Ovary (tissue), 9 donors: ENCODE measurements around the gene PSMA2. TPM values are rescaled to one million over a fixed set of nuclear protein-coding genes. Genes with fewer than 3 reads are reported as not detected.

Source experiments
- DNase-seq, 5 donors: peaks; one replicate each; pipeline ENCODE4 v3.0.0-alpha.2; 2019 to 2020
- H3K27ac ChIP-seq, 2 donors: fragments of 200-600 bp; one replicate each; pipeline versions ENCODE4 v1.5.1 to v1.8.0; 2019 to 2022
- H3K27me3 ChIP-seq: fragments of 200-600 bp; one replicate; pipeline ENCODE4 v1.8.0; 2022
- H3K36me3 ChIP-seq: fragments of 200-600 bp; sonication (generic); one replicate; pipeline ENCODE4 v1.5.1; 2019
- H3K4me1 ChIP-seq: one replicate; pipeline ENCODE4 v1.8.1; 2013; ENCODE audit warnings: mild to moderate bottlenecking, moderate library complexity; ENCODE audit not compliant: insufficient read depth
- H3K4me3 ChIP-seq: fragments of 200-600 bp; sonication (generic); one replicate; pipeline ENCODE4 v1.5.1; 2017
- H3K9me3 ChIP-seq, 2 donors: fragments of 200-600 bp in 1 of 2; sonication (generic) in 1 of 2; one replicate each; pipeline versions ENCODE4 v1.5.1 to v1.8.1; 2013 to 2019; ENCODE audit warnings: mild to moderate bottlenecking in 1 of 2, moderate library complexity in 1 of 2
- EP300 ChIP-seq: sonication (generic); formaldehyde crosslinking; IDR thresholded peaks from one replicate; pipeline ENCODE4 v1.6.1; 2017; ENCODE audit warnings: antibody characterized with exemption
- POLR2A ChIP-seq: fragments of 450-650 bp; IDR thresholded peaks from one replicate; pipeline ENCODE4 v1.6.1; 2017; ENCODE audit warnings: antibody characterized with exemption, mild to moderate bottlenecking, moderate library complexity
- WGBS, 3 donors: extraction: QIAGEN DNeasy Blood & Tissue Kit in 1 of 3; methylation state at CpG; one replicate each; pipeline versions ENCODE4 v1.1.5 to v1.1.7; 2013 to 2017; 5-methylcytosine and 5-hydroxymethylcytosine counted together
- intact Hi-C, 4 donors: fragments of 100-400 bp; cut with DNase I; formaldehyde crosslinking; loops; one replicate each; pipeline versions ENCODE4 v1.11.0 to v1.15.1; 2022 to 2023
- polyA plus RNA-seq, 2 donors: library from polyadenylated mRNA; stranded (reverse); fragments of 200-250 nt in 1 of 2; fragments of 350-450 nt in 1 of 2; fragmentation: Illumina TruSeq in 1 of 2; extraction: RNeasy Lipid Tissue Mini Kit (QIAGEN cat#74804) in 1 of 2; gene quantifications; one replicate each; pipeline ENCODE4 v1.2.3, GENCODE V29; 2013 to 2014
- total RNA-seq, 7 donors: library from RNA; depleted of rRNA in 2 of 7; stranded (reverse); fragments of >200 nt in 2 of 7; fragmentation: NEBNext Ultra II Directional in 3 of 7; extraction: Animal tissue kit (Norgen Biotek cat#: 25700) in 3 of 7; gene quantifications; one replicate each; pipeline versions ENCODE4 v1.1.0 to v1.2.4, GENCODE V29; 2016 to 2023
- TF ChIP-seq, protein P1 (sequence below), 3 donors: fragments of 450-650 bp in 2 of 3; fragments of 200-600 bp in 1 of 3; IDR thresholded peaks; one replicate each; pipeline versions ENCODE4 v1.5.1 to v1.8.0; 2016 to 2022; ENCODE audit warnings: antibody characterized with exemption in 3 of 3, mild to moderate bottlenecking in 1 of 3
- donor health status: DM: no; HTN: no; CAD: no; lungs with moderate emphysema.
- donor health status: DM: no; HTN: no; CAD: no.
- donor health status: Bipolar disorder and iron deficiency.
- donor health status: DM: yes; HTN: yes; CAD: no.
- donor health status: DM: no; HTN: no; CAD: no.
- donor health status: DM: yes; HTN: yes; CAD: no.

The PSMA2 gene
- total and polyA plus RNA-seq, 9 donors: 43.6 to 79.0 (median 53.7) TPM

GRCh38 chr7:42978496-42978895 is 46.5 kb upstream of the PSMA2 start:
- TF ChIP-seq EP300: no peak
- TF ChIP-seq POLR2A: no peak
- intact Hi-C loops: no loop called here

DNA sequence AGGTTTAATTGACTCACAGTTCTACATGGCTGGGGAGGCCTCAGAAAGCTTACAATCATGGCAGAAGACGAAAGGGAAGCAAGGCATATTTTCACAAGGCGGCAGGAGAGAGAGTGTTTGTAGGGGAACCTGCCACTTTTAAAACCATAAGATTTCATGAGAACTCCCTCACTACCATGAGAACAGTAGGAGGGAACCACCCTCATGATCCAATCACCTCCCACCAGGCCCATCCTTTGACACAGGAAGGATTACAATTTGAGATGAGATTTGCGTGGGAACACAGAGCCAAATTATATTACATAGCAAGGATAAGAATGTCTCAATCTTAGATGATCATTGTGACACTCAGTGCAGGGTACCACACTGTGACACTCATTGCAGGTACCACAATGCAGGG is 44.4 kb upstream of the PSMA2 start:
- WGBS, 3 donors: 96 to 97% (median 96%) methylated on average over 3 of the region's 3 CpGs

More at GRCh38 chr7:42978496-42978895, 46.5 kb upstream of the PSMA2 start:
- no peak overlapping the region for H3K4me3 ChIP-seq
- peaks cover 1% of the 10 kb centered on the region for H3K4me1 ChIP-seq
- H3K9me3 ChIP-seq: no peaks in the 10 kb centered on the region
- H3K27ac ChIP-seq: no peak overlapping the region
- no peak for DNase-seq
- H3K36me3 ChIP-seq: no peaks in the 10 kb centered on the region
- no peaks in the 10 kb centered on the region for H3K27me3 ChIP-seq

DNA sequence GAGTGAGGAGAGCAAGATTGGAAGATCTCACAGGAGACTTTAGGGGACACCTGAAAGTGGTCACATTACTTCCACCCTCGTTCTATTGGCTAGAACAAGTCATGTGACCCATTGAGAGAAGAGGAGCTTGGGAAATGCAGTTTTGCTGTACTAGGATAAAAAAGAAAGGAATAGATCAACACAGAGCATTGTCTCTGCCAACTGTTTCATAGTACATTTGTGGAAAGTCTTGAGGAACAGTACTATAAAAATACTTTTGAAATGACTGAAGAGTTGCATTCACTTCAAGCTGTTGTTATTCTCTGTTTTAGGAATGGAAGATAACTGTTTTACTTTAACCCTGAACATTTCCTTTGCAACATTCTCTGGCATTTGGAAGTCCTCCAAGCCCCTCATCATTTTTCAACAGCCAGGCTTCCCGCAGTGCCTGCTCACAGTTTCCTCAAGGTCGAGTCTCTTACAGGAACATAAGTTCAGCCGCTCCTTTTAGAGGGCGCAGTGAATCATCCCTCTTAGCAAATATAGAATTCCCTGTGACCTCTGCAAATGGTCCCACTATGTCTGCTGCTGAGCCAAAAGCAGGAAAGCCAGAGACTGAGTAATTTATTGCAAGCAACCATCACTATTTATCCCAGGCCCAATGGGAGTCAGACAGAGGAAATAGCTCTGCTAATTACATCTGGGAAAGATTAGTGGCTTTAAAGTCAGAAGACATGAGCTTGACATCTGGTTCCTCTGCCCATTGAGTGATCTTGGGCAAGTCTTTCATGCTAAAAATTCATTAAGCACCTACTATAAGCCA is 40.9 kb upstream of the PSMA2 start:
- intact Hi-C loops: no loop called here
- Histone ChIP-seq H3K4me1 (peaks cover 3% of the 10 kb centered on the region), H3K27ac (peak overlapping the region in 1 of 2 donors; percentile 41), H3K27me3 (no peaks in the 10 kb centered on the region), H3K4me3 (no peak overlapping the region), H3K9me3 (no peaks in the 10 kb centered on the region), H3K36me3 (no peaks in the 10 kb centered on the region)
- peak; percentile 69 to 86 (median 73) for DNase-seq
- TF ChIP-seq EP300: peak; percentile 90
- TF ChIP-seq, protein P1, sequence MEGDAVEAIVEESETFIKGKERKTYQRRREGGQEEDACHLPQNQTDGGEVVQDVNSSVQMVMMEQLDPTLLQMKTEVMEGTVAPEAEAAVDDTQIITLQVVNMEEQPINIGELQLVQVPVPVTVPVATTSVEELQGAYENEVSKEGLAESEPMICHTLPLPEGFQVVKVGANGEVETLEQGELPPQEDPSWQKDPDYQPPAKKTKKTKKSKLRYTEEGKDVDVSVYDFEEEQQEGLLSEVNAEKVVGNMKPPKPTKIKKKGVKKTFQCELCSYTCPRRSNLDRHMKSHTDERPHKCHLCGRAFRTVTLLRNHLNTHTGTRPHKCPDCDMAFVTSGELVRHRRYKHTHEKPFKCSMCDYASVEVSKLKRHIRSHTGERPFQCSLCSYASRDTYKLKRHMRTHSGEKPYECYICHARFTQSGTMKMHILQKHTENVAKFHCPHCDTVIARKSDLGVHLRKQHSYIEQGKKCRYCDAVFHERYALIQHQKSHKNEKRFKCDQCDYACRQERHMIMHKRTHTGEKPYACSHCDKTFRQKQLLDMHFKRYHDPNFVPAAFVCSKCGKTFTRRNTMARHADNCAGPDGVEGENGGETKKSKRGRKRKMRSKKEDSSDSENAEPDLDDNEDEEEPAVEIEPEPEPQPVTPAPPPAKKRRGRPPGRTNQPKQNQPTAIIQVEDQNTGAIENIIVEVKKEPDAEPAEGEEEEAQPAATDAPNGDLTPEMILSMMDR (IDR thresholded peaks at IDR 0.05): no peak
- WGBS, 3 donors: 1 to 7% (median 3%) methylated on average over 5 of the region's 5 CpGs

More for the DNA sequence above, 44.4 kb upstream of the PSMA2 start:
- TF ChIP-seq, protein P1 (IDR thresholded peaks at IDR 0.05): no peak
- TF ChIP-seq EP300: no peak
- no peak for TF ChIP-seq POLR2A
- Histone ChIP-seq H3K27me3 (no peaks in the 10 kb centered on the region), H3K36me3 (no peaks in the 10 kb centered on the region), H3K4me3 (no peak overlapping the region), H3K4me1 (peaks cover 3% of the 10 kb centered on the region), H3K9me3 (no peaks in the 10 kb centered on the region), H3K27ac (no peak overlapping the region)
- no peak for DNase-seq
- intact Hi-C loops: no loop called here

- H3K4me1 ChIP-seq: no peaks in the 10 kb centered on the region
- H3K27me3 ChIP-seq: no peaks in the 10 kb centered on the region
- intact Hi-C loops: no loop called here
- DNase-seq: no peak
- H3K9me3 ChIP-seq: no peaks in the 10 kb centered on the region
- WGBS, 3 donors: 85 to 93% (median 85%) methylated on average over 2 of the region's 2 CpGs
- no peak overlapping the region for H3K4me3 ChIP-seq
- no peaks in the 10 kb centered on the region for H3K36me3 ChIP-seq
- no peak for TF ChIP-seq EP300
- TF ChIP-seq, protein P1 (IDR thresholded peaks at IDR 0.05): no peak
- TF ChIP-seq POLR2A: no peak
- no peak overlapping the region for H3K27ac ChIP-seq
Measured at GRCh38 chr7:42967391-42967790, 35.4 kb upstream of the PSMA2 start.
